H9 (cell line): ENCODE data around the gene ADAM17. TPM values are rescaled to one million over a fixed set of nuclear protein-coding genes. Genes with fewer than 3 reads are reported as not detected.

ENCODE experiments used
- DNase-seq: peaks from one replicate; pipeline ENCODE4 v3.0.0-alpha.2; 2017
- H2AFZ ChIP-seq: one replicate; pipeline ENCODE4 v1.6.1; 2013; ENCODE audit warnings: mild to moderate bottlenecking, low read length, control low read depth, moderate library complexity
- H2AK5ac ChIP-seq: 2 replicates; pipeline ENCODE4 v1.6.1; 2013; ENCODE audit warnings: low read length, control low read depth, mixed read lengths; ENCODE audit not compliant: insufficient read length
- H2BK120ac ChIP-seq: one replicate; pipeline ENCODE4 v1.6.1; 2013; ENCODE audit warnings: low read depth, mild to moderate bottlenecking, low read length, control low read depth, inconsistent platforms; ENCODE audit not compliant: poor library complexity, severe bottlenecking
- H2BK12ac ChIP-seq: 2 replicates; pipeline ENCODE4 v1.6.1; 2013; ENCODE audit warnings: low read length, control low read depth, mixed read lengths, low read depth; ENCODE audit not compliant: insufficient read length
- H2BK15ac ChIP-seq: 2 replicates; pipeline ENCODE4 v1.6.1; 2013; ENCODE audit warnings: low read depth, low read length, control low read depth
- H2BK20ac ChIP-seq: one replicate; pipeline ENCODE4 v1.6.1; 2013; ENCODE audit warnings: low read depth, mild to moderate bottlenecking, low read length, control low read depth, inconsistent platforms; ENCODE audit not compliant: poor library complexity, severe bottlenecking
- H2BK5ac ChIP-seq: 2 replicates; pipeline ENCODE4 v1.6.1; 2013; ENCODE audit warnings: low read length, control low read depth, mixed read lengths; ENCODE audit not compliant: insufficient read length
- H3K14ac ChIP-seq: 2 replicates; pipeline ENCODE4 v1.6.1; 2013; ENCODE audit warnings: low read length, control low read depth; ENCODE audit not compliant: insufficient read depth
- H3K18ac ChIP-seq: 2 replicates; pipeline ENCODE4 v1.6.1; 2013; ENCODE audit warnings: low read depth, mild to moderate bottlenecking, mixed read lengths, low read length, control low read depth; ENCODE audit not compliant: insufficient read length
- H3K23ac ChIP-seq: 2 replicates; pipeline ENCODE4 v1.6.1; 2013; ENCODE audit warnings: low read length, control low read depth, mixed read lengths, low read depth; ENCODE audit not compliant: insufficient read length
- H3K23me2 ChIP-seq: 2 replicates; pipeline ENCODE4 v1.6.1; 2013; ENCODE audit warnings: low read depth, mild to moderate bottlenecking, mixed read lengths, low read length, control low read depth; ENCODE audit not compliant: insufficient read length, poor library complexity, severe bottlenecking
- H3K27ac ChIP-seq: 2 replicates; pipeline ENCODE4 v1.5.1; 2013; ENCODE audit warnings: low read length, control low read depth, mixed read lengths, low read depth; ENCODE audit not compliant: insufficient read length
- H3K27me3 ChIP-seq: 2 replicates; pipeline ENCODE4 v1.6.1; 2013; ENCODE audit warnings: low read length, control low read depth, inconsistent platforms; ENCODE audit not compliant: insufficient read depth
- H3K4ac ChIP-seq: 2 replicates; pipeline ENCODE4 v1.6.1; 2013; ENCODE audit warnings: low read depth, mild to moderate bottlenecking, control low read depth, inconsistent platforms, low read length, moderate library complexity
- H3K4me1 ChIP-seq: 2 replicates; pipeline ENCODE4 v1.6.1; 2013; ENCODE audit warnings: low read length, control low read depth, inconsistent platforms; ENCODE audit not compliant: insufficient read depth
- H3K4me2 ChIP-seq: 2 replicates; pipeline ENCODE4 v1.6.1; 2013; ENCODE audit warnings: low read length, control low read depth, mixed read lengths; ENCODE audit not compliant: insufficient read length, insufficient read depth
- H3K56ac ChIP-seq: 2 replicates; pipeline ENCODE4 v1.6.1; 2013; ENCODE audit warnings: low read depth, mild to moderate bottlenecking, mixed read lengths, low read length, control low read depth; ENCODE audit not compliant: insufficient read length
- H3K79me1 ChIP-seq: 2 replicates; pipeline ENCODE4 v1.6.1; 2013; ENCODE audit warnings: low read depth, mild to moderate bottlenecking, moderate library complexity, low read length, control low read depth, inconsistent platforms; ENCODE audit not compliant: insufficient read depth, poor library complexity, severe bottlenecking
- H3K79me2 ChIP-seq: 2 replicates; pipeline ENCODE4 v1.6.1; 2013; ENCODE audit warnings: low read length, control low read depth, inconsistent platforms; ENCODE audit not compliant: insufficient read depth
- H3K9ac ChIP-seq: 2 replicates; pipeline ENCODE4 v1.6.1; 2013; ENCODE audit warnings: low read length, control low read depth, mixed read lengths; ENCODE audit not compliant: insufficient read length; ENCODE audit errors: extremely low read depth
- H3K9me3 ChIP-seq: one replicate; pipeline ENCODE4 v1.6.1; 2013; ENCODE audit warnings: low read depth, low read length, inconsistent platforms; ENCODE audit not compliant: control insufficient read depth
- H3T11ph ChIP-seq: one replicate; pipeline ENCODE4 v1.6.1; 2013; ENCODE audit warnings: mild to moderate bottlenecking, low read length, control low read depth, inconsistent platforms
- H4K20me1 ChIP-seq: one replicate; pipeline ENCODE4 v1.6.1; 2013; ENCODE audit not compliant: control insufficient read depth, insufficient read length, insufficient read depth
- H4K5ac ChIP-seq: 2 replicates; pipeline ENCODE4 v1.6.1; 2013; ENCODE audit warnings: low read depth, mild to moderate bottlenecking, mixed read lengths, low read length, control low read depth; ENCODE audit not compliant: insufficient read length
- H4K8ac ChIP-seq: replicated peaks from 2 replicates; pipeline ENCODE4 v1.6.1; 2013; ENCODE audit warnings: low read length, control low read depth, mixed read lengths, low read depth; ENCODE audit not compliant: insufficient read length
- H4K91ac ChIP-seq: 2 replicates; pipeline ENCODE4 v1.6.1; 2013; ENCODE audit warnings: low read depth, mild to moderate bottlenecking, moderate library complexity, mixed read lengths, low read length, control low read depth; ENCODE audit not compliant: insufficient read length
- H3K27ac Mint-ChIP-seq, 3 experiments: 2 replicates in 2 of 3; 3 replicates in 1 of 3; pipeline ENCODE4 v1.8.0; 2020 to 2021; ENCODE audit warnings: mixed read lengths in 3 of 3, mild to moderate bottlenecking in 1 of 3, moderate library complexity in 1 of 3
- H3K27me3 Mint-ChIP-seq: 2 replicates; pipeline ENCODE4 v1.8.0; 2021; ENCODE audit warnings: low read depth, mild to moderate bottlenecking, moderate library complexity, mixed read lengths
- H3K36me3 Mint-ChIP-seq, 3 experiments: 2 replicates in 2 of 3; 3 replicates in 1 of 3; pipeline ENCODE4 v1.8.0; 2020 to 2021; ENCODE audit warnings: low read depth in 3 of 3, mixed read lengths in 3 of 3; ENCODE audit not compliant: insufficient read depth in 1 of 3
- H3K4me1 Mint-ChIP-seq, 2 experiments: 2 replicates each; pipeline ENCODE4 v1.8.0; 2020; ENCODE audit warnings: mixed read lengths in 2 of 2
- H3K4me3 Mint-ChIP-seq, 2 experiments: 2 replicates in 1 of 2; 3 replicates in 1 of 2; pipeline ENCODE4 v1.8.0; 2020 to 2021; ENCODE audit warnings: mild to moderate bottlenecking in 2 of 2, mixed read lengths in 2 of 2, moderate library complexity in 1 of 2
- H3K9me3 Mint-ChIP-seq, 2 experiments: 2 replicates in 1 of 2; 3 replicates in 1 of 2; pipeline ENCODE4 v1.8.0; 2020; ENCODE audit warnings: mild to moderate bottlenecking in 2 of 2, mixed read lengths in 2 of 2, moderate library complexity in 1 of 2
- WGBS: extraction: QIAGEN DNeasy Blood & Tissue Kit; methylation state at CpG from one replicate; pipeline ENCODE4 v1.1.7; 2013; ENCODE audit warnings: missing lambda C conversion rate, low lambda C conversion rate, mixed read lengths; ENCODE audit not compliant: insufficient read length; ENCODE audit errors: extremely low coverage; 5-methylcytosine and 5-hydroxymethylcytosine counted together
- total RNA-seq: library from RNA; stranded (reverse); gene quantifications from 2 replicates; pipeline ENCODE4 v1.2.1, GENCODE V29; 2021
- TF ChIP-seq, protein P1 (sequence below): fragments of 200-600 bp; sonication (generic); conservative IDR thresholded peaks from 3 replicates; pipeline ENCODE4 v1.8.0; 2021; ENCODE audit warnings: antibody characterized with exemption, mild to moderate bottlenecking

The ADAM17 gene
- total RNA-seq, 1 experiment from 2014 or later, result 26.3 TPM

DNA sequence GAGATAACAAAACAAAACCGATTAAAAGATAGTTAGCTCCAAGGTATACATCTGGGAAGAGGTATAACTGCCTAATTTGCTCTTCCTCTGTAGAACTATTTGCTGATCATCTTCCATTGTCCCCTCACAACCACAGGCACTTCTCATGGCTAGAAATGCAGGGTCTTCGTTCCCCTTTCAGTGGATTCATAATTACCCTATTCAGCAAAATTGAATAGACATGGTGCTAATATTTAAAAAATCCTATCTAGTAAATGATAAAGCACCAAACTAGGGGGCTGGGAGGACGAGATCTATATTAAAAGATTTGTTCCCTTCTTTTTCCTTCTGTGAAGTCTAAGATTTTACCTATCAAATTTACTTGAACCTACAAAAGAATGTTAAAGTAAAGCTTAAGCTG, 30.8 kb upstream of the ADAM17 start:
- Histone ChIP-seq H3K27ac (no peak overlapping the region), H3K79me1 (no peaks in the 10 kb centered on the region), H2BK15ac (no peak overlapping the region), H4K8ac (no peak overlapping the region), H3K23me2 (no peaks in the 10 kb centered on the region), H3K56ac (no peak overlapping the region), H3K4me1 (no peaks in the 10 kb centered on the region), H2AFZ (no peak overlapping the region), H3K4ac (no peak overlapping the region), H3K18ac (no peak overlapping the region), H4K5ac (no peak overlapping the region), H3K9me3 (no peaks in the 10 kb centered on the region), H4K91ac (no peak overlapping the region), H3K27me3 (no peaks in the 10 kb centered on the region), H2AK5ac (no peak overlapping the region), H3K79me2 (no peaks in the 10 kb centered on the region), H2BK120ac (no peak overlapping the region), H3K23ac (no peak overlapping the region), H2BK20ac (no peak overlapping the region), H2BK12ac (no peak overlapping the region), H4K20me1 (no peaks in the 10 kb centered on the region), H3K14ac (no peak overlapping the region), H2BK5ac (no peak overlapping the region), H3K4me2 (no peak overlapping the region), H3T11ph (no peak overlapping the region), H3K9ac (no peak overlapping the region)
- no peaks in the 10 kb centered on the region for H3K4me1 Mint-ChIP-seq
- TF ChIP-seq, protein P1, sequence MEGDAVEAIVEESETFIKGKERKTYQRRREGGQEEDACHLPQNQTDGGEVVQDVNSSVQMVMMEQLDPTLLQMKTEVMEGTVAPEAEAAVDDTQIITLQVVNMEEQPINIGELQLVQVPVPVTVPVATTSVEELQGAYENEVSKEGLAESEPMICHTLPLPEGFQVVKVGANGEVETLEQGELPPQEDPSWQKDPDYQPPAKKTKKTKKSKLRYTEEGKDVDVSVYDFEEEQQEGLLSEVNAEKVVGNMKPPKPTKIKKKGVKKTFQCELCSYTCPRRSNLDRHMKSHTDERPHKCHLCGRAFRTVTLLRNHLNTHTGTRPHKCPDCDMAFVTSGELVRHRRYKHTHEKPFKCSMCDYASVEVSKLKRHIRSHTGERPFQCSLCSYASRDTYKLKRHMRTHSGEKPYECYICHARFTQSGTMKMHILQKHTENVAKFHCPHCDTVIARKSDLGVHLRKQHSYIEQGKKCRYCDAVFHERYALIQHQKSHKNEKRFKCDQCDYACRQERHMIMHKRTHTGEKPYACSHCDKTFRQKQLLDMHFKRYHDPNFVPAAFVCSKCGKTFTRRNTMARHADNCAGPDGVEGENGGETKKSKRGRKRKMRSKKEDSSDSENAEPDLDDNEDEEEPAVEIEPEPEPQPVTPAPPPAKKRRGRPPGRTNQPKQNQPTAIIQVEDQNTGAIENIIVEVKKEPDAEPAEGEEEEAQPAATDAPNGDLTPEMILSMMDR, result no peak
- H3K4me3 Mint-ChIP-seq, result no peak overlapping the region
- no peaks in the 10 kb centered on the region for H3K9me3 Mint-ChIP-seq
- DNase-seq, result no peak
- peaks cover 33 to 61% (median 60%) of the 10 kb centered on the region in 3 experiments; a peak in 6 of 7 replicates for H3K36me3 Mint-ChIP-seq
- H3K27ac Mint-ChIP-seq, result no peak overlapping the region
- H3K27me3 Mint-ChIP-seq, result no peaks in the 10 kb centered on the region
- no CpG with 5 or more reads among the region's 3 CpGs for WGBS
